Measurements from ENCODE around the gene ROR2.

- TF ChIP-seq CTCF (IDR thresholded peaks at IDR 0.05), result no peak
- TF ChIP-seq ZFX (IDR thresholded peaks at IDR 0.05; ENCODE audit: borderline replicate concordance), result no peak
These were observed 51.4 kb downstream of the ROR2 start for GRCh38 chr9:91898451-91899218.

Data from 22Rv1 (cell line).